H1 (cell line): ENCODE measurements around the gene SLC25A31. TPM values are rescaled to one million over a fixed set of nuclear protein-coding genes. Genes with fewer than 3 reads are reported as not detected.

ENCODE experiments used
- CTCF ChIA-PET: fragments of 300-600 bp; sonication (Branson Sonifier 250); formaldehyde crosslinking; loops from one replicate; lab custom pipeline; 2021; ENCODE audit not compliant: partially characterized antibody; lab: Charles Lee
- POLR2A ChIA-PET: fragments of 300-600 bp; sonication (Branson Sonifier 250); formaldehyde crosslinking; loops from one replicate; lab custom pipeline; 2021; ENCODE audit warnings: inconsistent platforms; ENCODE audit not compliant: partially characterized antibody; lab: Charles Lee
- DNase-seq, 2 experiments: peaks; one replicate each; pipeline versions ENCODE4 v3.0.0 to v3.0.0-alpha.2; 2010 to 2022; ENCODE audit warnings: low spot score in 2 of 2, low read depth in 1 of 2, mixed read lengths in 1 of 2
- FAIRE-seq: peaks from 2 replicates; lab custom pipeline; 2011; peaks lifted over from hg19 to GRCh38; lab: Jason Lieb, UNC
- H2AFZ ChIP-seq: 2 replicates; pipeline ENCODE4 v1.8.1; 2012; ENCODE audit warnings: low read length, inconsistent platforms
- H2AK5ac ChIP-seq: 2 replicates; pipeline ENCODE4 v1.6.1; 2013; ENCODE audit warnings: low read depth, low read length
- H2BK120ac ChIP-seq: replicated peaks from 2 replicates; pipeline ENCODE3; 2013; ENCODE audit warnings: low read depth, low read length, inconsistent platforms
- H2BK12ac ChIP-seq: 2 replicates; pipeline ENCODE4 v1.6.1; 2013; ENCODE audit warnings: low read depth, low read length
- H2BK15ac ChIP-seq: 2 replicates; pipeline ENCODE4 v1.6.1; 2013; ENCODE audit warnings: low read length
- H2BK20ac ChIP-seq: 2 replicates; pipeline ENCODE4 v1.6.1; 2013; ENCODE audit warnings: low read length
- H2BK5ac ChIP-seq: 2 replicates; pipeline ENCODE4 v1.6.1; 2013; ENCODE audit warnings: low read depth, low read length
- H3K14ac ChIP-seq: 2 replicates; pipeline ENCODE4 v1.6.1; 2013; ENCODE audit warnings: inconsistent platforms; ENCODE audit not compliant: insufficient read length
- H3K18ac ChIP-seq: 2 replicates; pipeline ENCODE4 v1.6.1; 2013; ENCODE audit warnings: low read length; ENCODE audit errors: extremely low read depth
- H3K23ac ChIP-seq: 2 replicates; pipeline ENCODE4 v1.6.1; 2013; ENCODE audit warnings: inconsistent platforms; ENCODE audit not compliant: insufficient read length
- H3K23me2 ChIP-seq: 2 replicates; pipeline ENCODE4 v1.6.1; 2013; ENCODE audit warnings: low read depth, low read length
- H3K27ac ChIP-seq: 2 replicates; pipeline ENCODE4 v1.6.1; 2011; ENCODE audit warnings: low read depth, low read length, inconsistent platforms
- H3K27me3 ChIP-seq, 4 experiments: replicated peaks in 1 of 4; 1 replicate in 1 of 4; 2 replicates in 3 of 4; pipeline versions ENCODE4 v1.6.1 to v1.8.1; 2011 to 2013; ENCODE audit warnings: low read length in 3 of 4, mild to moderate bottlenecking in 3 of 4, inconsistent platforms in 2 of 4, mixed read lengths in 2 of 4, moderate library complexity in 1 of 4; ENCODE audit not compliant: control insufficient read depth in 3 of 4, insufficient read depth in 3 of 4; ENCODE audit errors: extremely low read depth in 1 of 4
- H3K36me3 ChIP-seq, 4 experiments: 2 replicates each; pipeline versions ENCODE4 v1.6.1 to v1.8.1; 2011 to 2013; ENCODE audit warnings: mild to moderate bottlenecking in 4 of 4, low read length in 3 of 4, moderate library complexity in 2 of 4, control low read depth in 1 of 4, inconsistent platforms in 1 of 4; ENCODE audit not compliant: insufficient read depth in 4 of 4, control insufficient read depth in 2 of 4
- H3K4ac ChIP-seq: replicated peaks from 2 replicates; pipeline ENCODE3; 2013; ENCODE audit warnings: low read length, low read depth, mixed read lengths, inconsistent platforms; ENCODE audit not compliant: insufficient read length
- H3K4me1 ChIP-seq, 4 experiments: replicated peaks in 1 of 4; 1 replicate in 1 of 4; 2 replicates in 3 of 4; pipeline versions ENCODE4 v1.6.1 to v1.8.1; 2011 to 2013; ENCODE audit warnings: low read length in 3 of 4, inconsistent platforms in 2 of 4, mixed read lengths in 1 of 4; ENCODE audit not compliant: insufficient read depth in 4 of 4, control insufficient read depth in 3 of 4
- H3K4me2 ChIP-seq, 2 experiments: 2 replicates each; pipeline versions ENCODE4 v1.6.1 to v1.8.1; 2011 to 2013; ENCODE audit warnings: low read depth in 2 of 2, low read length in 2 of 2, control low read depth in 1 of 2, inconsistent platforms in 1 of 2, mild to moderate bottlenecking in 1 of 2; ENCODE audit not compliant: insufficient read depth in 1 of 2
- H3K4me3 ChIP-seq, 4 experiments: fragments of 200-600, 300-600 bp in 1 of 4; sonication (generic), shearing (Covaris generic), sonication (Bioruptor Twin) in 1 of 4; 2 replicates each; pipeline versions ENCODE4 v1.5.1 to v1.8.1; 2011 to 2016; ENCODE audit warnings: low read length in 4 of 4, low read depth in 3 of 4, control low read depth in 2 of 4, inconsistent platforms in 2 of 4, mild to moderate bottlenecking in 2 of 4, mixed read lengths in 1 of 4, moderate library complexity in 1 of 4; ENCODE audit not compliant: insufficient read depth in 2 of 4; ENCODE audit errors: extremely low read depth in 1 of 4
- H3K56ac ChIP-seq: replicated peaks from 2 replicates; pipeline ENCODE3; 2013; ENCODE audit warnings: low read depth, mild to moderate bottlenecking, mixed read lengths, low read length, inconsistent platforms; ENCODE audit not compliant: insufficient read length
- H3K79me1 ChIP-seq: 2 replicates; pipeline ENCODE4 v1.6.1; 2013; ENCODE audit warnings: low read depth, low read length, control low read depth
- H3K79me2 ChIP-seq, 2 experiments: 2 replicates each; pipeline versions ENCODE4 v1.6.1 to v1.8.1; 2012 to 2013; ENCODE audit warnings: low read length in 2 of 2, mild to moderate bottlenecking in 2 of 2, inconsistent platforms in 1 of 2; ENCODE audit not compliant: insufficient read depth in 2 of 2, control insufficient read depth in 1 of 2
- H3K9ac ChIP-seq, 4 experiments: replicated peaks in 1 of 4; 1 replicate in 1 of 4; 2 replicates in 3 of 4; pipeline versions ENCODE4 v1.6.1 to v1.8.1; 2011 to 2013; ENCODE audit warnings: low read depth in 3 of 4, low read length in 3 of 4, control low read depth in 2 of 4, mild to moderate bottlenecking in 2 of 4, moderate library complexity in 2 of 4, inconsistent platforms in 1 of 4; ENCODE audit errors: extremely low read depth in 1 of 4
- H3K9me3 ChIP-seq, 2 experiments: 2 replicates each; pipeline versions ENCODE4 v1.6.1 to v1.8.1; 2012 to 2013; ENCODE audit warnings: mild to moderate bottlenecking in 2 of 2, moderate library complexity in 2 of 2, control low read depth in 1 of 2, inconsistent platforms in 1 of 2, low read depth in 1 of 2, low read length in 1 of 2, mixed read lengths in 1 of 2; ENCODE audit not compliant: insufficient read depth in 2 of 2
- H4K20me1 ChIP-seq, 2 experiments: replicated peaks in 1 of 2; 2 replicates each; pipeline versions ENCODE3 to v1.8.1; 2011 to 2013; ENCODE audit warnings: inconsistent platforms in 2 of 2, low read length in 2 of 2, mild to moderate bottlenecking in 1 of 2; ENCODE audit not compliant: insufficient read depth in 2 of 2, control insufficient read depth in 1 of 2
- H4K5ac ChIP-seq: 2 replicates; pipeline ENCODE4 v1.6.1; 2013; ENCODE audit warnings: low read length, low read depth, mixed read lengths, inconsistent platforms; ENCODE audit not compliant: insufficient read length
- H4K8ac ChIP-seq: 2 replicates; pipeline ENCODE4 v1.8.0; 2013; ENCODE audit warnings: mild to moderate bottlenecking, moderate library complexity, low read length, inconsistent platforms; ENCODE audit not compliant: insufficient read depth; ENCODE audit errors: extremely low read depth
- H4K91ac ChIP-seq: replicated peaks from 2 replicates; pipeline ENCODE3; 2013; ENCODE audit warnings: low read length, mixed read lengths, inconsistent platforms; ENCODE audit not compliant: insufficient read length
- HDAC6 ChIP-seq: IDR thresholded peaks from one replicate; pipeline ENCODE4 v1.7.1; 2012; ENCODE audit warnings: low read depth, mild to moderate bottlenecking, inconsistent platforms, low read length, moderate library complexity
- KDM4A ChIP-seq: IDR thresholded peaks from one replicate; pipeline ENCODE4 v1.7.1; 2012; ENCODE audit warnings: low read depth, mild to moderate bottlenecking, moderate library complexity, low read length, inconsistent platforms; ENCODE audit not compliant: severe bottlenecking
- RBBP5 ChIP-seq: IDR thresholded peaks from 2 replicates; pipeline ENCODE4 v1.7.1; 2012; ENCODE audit warnings: low read depth, mild to moderate bottlenecking, inconsistent platforms, low read length, moderate library complexity, borderline replicate concordance
- RXRA ChIP-seq: IDR thresholded peaks from 2 replicates; pipeline ENCODE4 v1.6.1; 2011; ENCODE audit warnings: low read depth, mild to moderate bottlenecking, low read length, moderate library complexity; ENCODE audit not compliant: insufficient read depth
- WGBS, 2 experiments: shearing (Covaris generic) in 1 of 2; methylation state at CpG; one replicate each; pipeline versions ENCODE4 v1.1.6 to v1.1.7; 2013 to 2015; ENCODE audit warnings: low lambda C conversion rate in 2 of 2, mixed read lengths in 2 of 2, inconsistent platforms in 1 of 2, low coverage in 1 of 2, missing lambda C conversion rate in 1 of 2; ENCODE audit not compliant: insufficient replicate concordance in 2 of 2, insufficient coverage in 1 of 2, insufficient read length in 1 of 2; ENCODE audit errors: extremely low coverage in 1 of 2, missing lambda C conversion rate in 1 of 2; 5-methylcytosine and 5-hydroxymethylcytosine counted together
- polyA plus RNA-seq, 7 experiments: library from polyadenylated mRNA; depleted of rRNA in 3 of 7; stranded (reverse) in 5 of 7; unstranded in 2 of 7; fragments of >200 nt in 5 of 7; fragments of 200-250 nt in 2 of 7; gene quantifications; 1 replicate in 5 of 7; 2 replicates in 1 of 7; 4 replicates in 1 of 7; pipeline versions ENCODE4 v1.2.1 to v1.2.3, GENCODE V29; 2011 to 2013; ENCODE audit warnings: missing spikeins in 2 of 7, mixed read lengths in 2 of 7
- total RNA-seq: library from RNA; stranded (reverse); fragmentation: NEBNext Ultra II Directional; extraction: Animal tissue kit (Norgen Biotek cat#: 25700); gene quantifications from 2 replicates; pipeline ENCODE4 v1.2.1, GENCODE V29; 2021
- TF ChIP-seq, protein P1 (sequence below): IDR thresholded peaks from 2 replicates; pipeline ENCODE4 v1.6.1; 2011; ENCODE audit warnings: low read length, improper control_type of control experiment
- TF ChIP-seq, protein P2 (sequence below): IDR thresholded peaks from 2 replicates; pipeline ENCODE4 v1.6.1; 2012; ENCODE audit warnings: low read length, inconsistent platforms

The SLC25A31 gene
- total and polyA plus RNA-seq, 2 of the 8 experiments (the other 6 are each of a cell fraction or from before 2014, with no cell fraction given) = not detected

DNA sequence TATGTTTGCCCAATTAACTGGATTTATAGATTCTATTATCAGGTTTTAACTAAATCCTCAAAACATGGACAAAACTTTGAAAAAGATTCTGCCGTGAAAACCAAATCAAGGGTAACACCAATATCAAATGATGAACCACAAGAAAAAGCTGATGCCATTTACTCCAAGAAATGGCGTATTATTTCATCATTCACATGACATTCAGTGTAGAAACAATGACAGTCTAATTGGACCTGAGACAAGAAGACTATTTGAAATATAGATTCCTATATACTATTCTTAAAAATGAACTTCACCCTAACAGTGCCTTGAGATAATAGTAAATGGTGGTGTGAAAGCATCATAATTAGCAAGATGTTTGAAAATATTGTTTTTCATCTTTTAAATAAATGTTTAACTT is 4.8 kb downstream of the SLC25A31 start:
- no peaks in the 10 kb centered on the region for H3K79me1 ChIP-seq
- H2BK120ac ChIP-seq = no peak overlapping the region
- H4K91ac ChIP-seq = no peak overlapping the region
- no peak overlapping the region for H4K8ac ChIP-seq
- no peak for FAIRE-seq
- ChIA-PET POLR2A (no interaction called here), CTCF (interaction anchor here (0.6 kb wide), 2 partner anchors 33 to 148 kb away, joined by 3 to 4 read pairs; no protein-coding TSS in a partner anchor)
- H3K9ac ChIP-seq = no peak overlapping the region
- no peaks in the 10 kb centered on the region for H3K27me3 ChIP-seq
- no peak overlapping the region for H2BK12ac ChIP-seq
- H3K4ac ChIP-seq = no peak overlapping the region
- no peaks in the 10 kb centered on the region for H3K79me2 ChIP-seq
- H3K14ac ChIP-seq = no peak overlapping the region
- no peak for DNase-seq
- no peak overlapping the region for H3K56ac ChIP-seq
- no peak overlapping the region for H3K27ac ChIP-seq
- H4K20me1 ChIP-seq = no peaks in the 10 kb centered on the region
- H3K23me2 ChIP-seq = no peaks in the 10 kb centered on the region
- no peak overlapping the region for H3K23ac ChIP-seq
- no peaks in the 10 kb centered on the region for H3K4me1 ChIP-seq
- H3K4me3 ChIP-seq = no peak overlapping the region
- no peak overlapping the region for H2BK15ac ChIP-seq
- TF ChIP-seq KDM4A (no peak), RXRA (no peak), RBBP5 (no peak), HDAC6 (no peak)
- TF ChIP-seq, protein P1, sequence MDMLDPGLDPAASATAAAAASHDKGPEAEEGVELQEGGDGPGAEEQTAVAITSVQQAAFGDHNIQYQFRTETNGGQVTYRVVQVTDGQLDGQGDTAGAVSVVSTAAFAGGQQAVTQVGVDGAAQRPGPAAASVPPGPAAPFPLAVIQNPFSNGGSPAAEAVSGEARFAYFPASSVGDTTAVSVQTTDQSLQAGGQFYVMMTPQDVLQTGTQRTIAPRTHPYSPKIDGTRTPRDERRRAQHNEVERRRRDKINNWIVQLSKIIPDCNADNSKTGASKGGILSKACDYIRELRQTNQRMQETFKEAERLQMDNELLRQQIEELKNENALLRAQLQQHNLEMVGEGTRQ = no peak
- TF ChIP-seq, protein P2, sequence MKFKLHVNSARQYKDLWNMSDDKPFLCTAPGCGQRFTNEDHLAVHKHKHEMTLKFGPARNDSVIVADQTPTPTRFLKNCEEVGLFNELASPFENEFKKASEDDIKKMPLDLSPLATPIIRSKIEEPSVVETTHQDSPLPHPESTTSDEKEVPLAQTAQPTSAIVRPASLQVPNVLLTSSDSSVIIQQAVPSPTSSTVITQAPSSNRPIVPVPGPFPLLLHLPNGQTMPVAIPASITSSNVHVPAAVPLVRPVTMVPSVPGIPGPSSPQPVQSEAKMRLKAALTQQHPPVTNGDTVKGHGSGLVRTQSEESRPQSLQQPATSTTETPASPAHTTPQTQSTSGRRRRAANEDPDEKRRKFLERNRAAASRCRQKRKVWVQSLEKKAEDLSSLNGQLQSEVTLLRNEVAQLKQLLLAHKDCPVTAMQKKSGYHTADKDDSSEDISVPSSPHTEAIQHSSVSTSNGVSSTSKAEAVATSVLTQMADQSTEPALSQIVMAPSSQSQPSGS = no peak
- no peak overlapping the region for H2AFZ ChIP-seq
- 86% methylated on average over 2 of the region's 2 CpGs; no CpG with 5 or more reads in 1 of the 2 experiments for WGBS, 2 experiments
- no peak overlapping the region for H4K5ac ChIP-seq
- no peaks in the 10 kb centered on the region for H3K9me3 ChIP-seq
- no peak overlapping the region for H3K4me2 ChIP-seq
- H2BK5ac ChIP-seq = no peak overlapping the region
- H3K18ac ChIP-seq = no peak overlapping the region
- no peak overlapping the region for H2AK5ac ChIP-seq
- no peaks in the 10 kb centered on the region for H3K36me3 ChIP-seq
- H2BK20ac ChIP-seq = no peak overlapping the region
